ENCODE measurements around the gene TCFL5.

The TCFL5 gene

DNA sequence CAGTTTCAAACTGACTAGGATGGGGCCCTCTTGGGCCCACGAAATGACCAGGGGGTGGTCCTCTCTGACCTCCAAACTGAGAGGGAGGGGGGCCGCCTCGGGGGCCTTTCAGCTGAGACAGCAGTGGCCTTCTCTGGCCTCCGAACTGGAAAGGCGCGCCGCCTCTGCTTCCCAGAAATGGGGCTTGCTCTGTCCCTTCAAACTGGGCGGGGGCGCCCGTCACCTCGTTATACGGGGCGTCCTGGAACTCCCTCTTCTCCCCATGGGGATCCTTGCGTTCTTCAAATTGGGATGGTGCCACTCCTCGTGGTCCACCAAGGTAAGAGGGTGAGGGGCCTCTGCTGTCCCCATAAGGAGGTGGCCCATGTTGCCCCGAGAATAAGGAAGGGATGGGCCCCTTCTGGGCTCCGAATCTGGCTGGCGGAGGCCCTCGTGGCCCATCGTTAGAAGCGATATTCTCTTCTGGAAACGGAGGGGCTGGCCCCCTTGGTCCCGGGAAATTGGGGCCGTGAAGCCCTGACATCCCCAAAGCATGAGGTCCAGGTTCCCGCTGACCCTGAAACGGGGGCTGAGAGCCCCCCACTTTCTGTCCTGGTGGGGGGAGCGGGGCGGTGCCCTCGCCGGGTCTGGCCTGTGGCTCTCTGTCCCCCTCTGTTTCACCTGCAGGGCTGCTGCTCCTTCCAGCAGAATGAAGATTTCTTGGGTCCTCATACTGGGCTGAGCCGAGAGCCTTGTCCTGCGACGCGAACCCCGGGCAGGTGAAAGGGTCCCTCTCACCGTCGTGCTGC is 18.7 kb upstream of the TCFL5 start:
- no peak for TF ChIP-seq SIN3A (IDR thresholded peaks at IDR 0.05; ENCODE audit: borderline replicate concordance, insufficient read depth, low read length)
- no peak for TF ChIP-seq POLR2AphosphoS5 (IDR thresholded peaks at IDR 0.05; ENCODE audit: low read depth, low read length)
- TF ChIP-seq REST (IDR thresholded peaks at IDR 0.05; ENCODE audit: insufficient read depth in 1 of 2, low read depth in 2 of 2, low read length in 2 of 2), result no peak
- TF ChIP-seq FOXP2 (optimal IDR thresholded peaks at IDR 0.05; ENCODE audit: borderline replicate concordance, extremely low read depth, extremely low read length, insufficient read depth), result no peak
- TF ChIP-seq TAF1 (IDR thresholded peaks at IDR 0.05; ENCODE audit: borderline replicate concordance, insufficient read depth, low read length), result no peak

GRCh38 chr20:62879275-62880146 is 17.9 kb upstream of the TCFL5 start:
- TF ChIP-seq FOXP2 (optimal IDR thresholded peaks at IDR 0.05; ENCODE audit: borderline replicate concordance, extremely low read depth, extremely low read length, insufficient read depth) (no peak), REST (IDR thresholded peaks at IDR 0.05; ENCODE audit: insufficient read depth in 1 of 2, low read depth in 2 of 2, low read length in 2 of 2) (no peak), SIN3A (IDR thresholded peaks at IDR 0.05; ENCODE audit: borderline replicate concordance, insufficient read depth, low read length) (no peak), TAF1 (IDR thresholded peaks at IDR 0.05; ENCODE audit: borderline replicate concordance, insufficient read depth, low read length) (no peak), POLR2AphosphoS5 (IDR thresholded peaks at IDR 0.05; ENCODE audit: low read depth, low read length) (no peak)

DNA sequence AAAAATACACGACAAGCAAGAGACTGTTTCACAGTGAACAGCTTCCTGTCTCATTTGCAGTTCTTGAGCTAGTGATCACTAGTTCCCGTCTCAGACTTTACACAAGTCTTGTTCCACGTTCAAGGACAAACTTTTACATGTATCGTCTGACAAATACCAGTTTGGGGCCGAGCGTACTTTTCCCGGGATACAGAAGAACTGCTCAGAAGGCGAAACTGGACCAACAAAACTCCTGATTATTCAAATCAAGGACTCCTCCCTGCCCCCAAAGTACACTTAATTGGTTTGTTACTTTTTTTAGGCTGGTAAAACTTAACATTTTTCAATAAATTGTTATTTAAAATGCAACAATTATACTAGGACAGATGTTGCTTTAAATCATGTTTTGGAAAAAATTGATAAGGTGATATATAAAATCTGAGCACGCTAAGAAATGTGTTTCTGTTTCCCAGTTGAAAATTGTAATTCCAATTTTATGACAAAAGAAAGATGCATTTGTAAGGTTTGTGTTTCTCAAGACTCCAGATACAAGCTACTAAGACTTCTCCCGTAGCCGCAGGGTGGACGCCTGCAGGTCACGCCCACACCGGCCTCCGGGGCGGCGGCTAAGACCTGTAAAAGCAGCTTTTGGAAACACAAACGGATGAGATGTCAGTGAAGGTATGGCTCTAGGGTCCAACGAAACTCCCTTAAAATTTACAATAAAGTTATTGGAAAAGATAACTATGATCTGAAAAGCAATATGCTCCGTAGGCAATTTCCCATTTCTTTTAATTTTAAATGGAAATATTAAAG is 16.8 kb upstream of the TCFL5 start:
- no peak for TF ChIP-seq SIN3A (IDR thresholded peaks at IDR 0.05; ENCODE audit: borderline replicate concordance, insufficient read depth, low read length)

DNA sequence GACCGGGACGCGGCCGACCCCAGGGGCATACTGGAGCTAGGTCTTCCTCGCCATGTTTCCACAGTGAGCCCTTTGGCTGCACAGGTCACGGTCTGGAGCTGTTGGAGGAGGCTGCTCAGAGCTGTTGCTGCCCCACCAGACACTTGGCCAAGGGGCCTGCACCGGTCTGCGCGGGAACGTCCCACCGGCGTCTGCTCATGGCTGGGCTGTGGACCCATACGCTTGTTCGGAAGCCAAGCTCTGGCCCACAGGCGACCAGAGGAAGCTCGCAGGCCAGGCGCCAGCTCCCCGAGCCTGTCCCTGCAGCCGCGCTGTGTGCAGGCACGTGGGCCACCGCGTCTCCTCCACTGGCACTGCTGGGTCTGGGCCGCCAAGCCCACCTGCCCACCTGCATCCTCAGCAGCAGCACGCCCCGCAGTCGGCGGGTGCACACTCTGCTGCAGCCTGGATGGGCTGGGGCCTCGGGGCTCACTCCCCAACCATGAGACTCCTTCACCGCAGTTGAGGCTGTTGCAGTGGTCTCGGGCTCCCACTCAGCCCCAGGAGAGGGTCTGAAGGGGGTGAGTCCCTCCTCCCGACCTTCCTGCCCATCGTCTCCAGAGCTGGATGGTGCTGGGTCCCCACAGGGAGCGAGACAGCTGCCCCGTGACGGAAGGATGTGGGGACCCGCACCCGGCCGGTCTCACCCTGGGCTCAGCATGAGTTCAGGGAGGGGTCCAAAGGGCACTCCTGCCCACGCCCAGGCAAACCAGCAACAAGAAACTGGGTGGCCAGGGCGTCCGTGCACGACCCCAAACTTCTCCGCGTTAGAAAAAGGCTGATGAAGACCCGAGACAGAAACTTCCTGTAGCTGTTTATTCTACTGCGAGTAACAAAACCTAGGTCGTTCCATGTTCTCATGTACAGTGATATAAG is 15.5 kb upstream of the TCFL5 start:
- TF ChIP-seq TAF1 (IDR thresholded peaks at IDR 0.05; ENCODE audit: borderline replicate concordance, insufficient read depth, low read length) (no peak), POLR2AphosphoS5 (IDR thresholded peaks at IDR 0.05; ENCODE audit: low read depth, low read length) (no peak), REST (IDR thresholded peaks at IDR 0.05; ENCODE audit: insufficient read depth in 1 of 2, low read depth in 2 of 2, low read length in 2 of 2) (no peak), FOXP2 (optimal IDR thresholded peaks at IDR 0.05; ENCODE audit: borderline replicate concordance, extremely low read depth, extremely low read length, insufficient read depth) (peak; percentile 45), SIN3A (IDR thresholded peaks at IDR 0.05; ENCODE audit: borderline replicate concordance, insufficient read depth, low read length) (no peak)

Data from PFSK-1 (cell line).